ENCODE data around the gene MSI2.
"Not testable (repeated sequence)": the region's sequence is repeated elsewhere in the genome, so short reads cannot be mapped to it uniquely, and the experiment has no call there.

The MSI2 gene

GRCh38 chr17:57294101-57294500 lies 37.8 kb downstream of the MSI2 start:
- DNase-seq: peak; percentile 44

- peak; percentile 96 for DNase-seq
These were observed 38.5 kb downstream of the MSI2 start for GRCh38 chr17:57294629-57295501.

DNA sequence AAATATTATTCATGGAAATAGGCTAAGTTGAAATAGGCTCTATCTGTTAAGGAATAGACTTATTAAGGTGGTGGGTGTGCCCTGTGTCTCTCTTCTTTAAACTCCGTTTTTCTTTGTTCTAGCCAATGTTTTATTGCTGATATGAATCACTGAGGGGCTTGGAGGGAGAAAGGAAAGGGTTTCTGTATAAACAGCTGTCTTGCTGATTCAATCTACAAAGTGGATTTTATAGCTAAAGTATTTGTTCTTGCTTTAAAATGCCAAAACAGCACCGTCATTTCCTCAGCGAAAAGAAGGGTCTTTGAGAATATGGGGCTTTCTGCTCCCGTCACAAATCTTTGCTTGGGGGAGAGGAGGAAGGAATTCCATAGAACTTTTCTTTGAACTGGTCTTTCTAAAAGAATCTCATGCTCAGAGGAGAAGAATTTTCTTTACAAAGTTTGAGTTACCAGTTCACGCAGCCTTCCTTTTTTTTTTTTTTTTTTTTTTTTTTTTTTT lies 39.3 kb downstream of the MSI2 start:
- no peak for DNase-seq

DNA sequence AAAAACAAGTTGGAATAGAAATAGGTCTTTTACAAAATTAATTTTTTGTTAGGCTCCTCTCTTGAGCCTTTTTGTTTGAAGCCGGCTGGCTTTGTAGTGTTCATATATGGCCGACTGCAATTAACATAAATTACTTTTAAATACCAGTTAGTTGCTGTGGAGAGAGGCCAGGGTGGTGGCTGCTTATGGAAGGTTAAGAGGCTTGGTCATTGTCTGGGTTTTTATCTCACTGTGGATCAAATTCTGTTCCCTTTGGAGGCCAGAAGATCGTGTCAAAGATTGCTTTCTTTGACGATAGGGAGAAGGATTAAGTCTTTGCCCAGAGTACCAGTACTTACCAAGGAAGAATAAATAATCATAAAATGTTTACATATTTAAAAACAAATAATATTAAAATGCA lies 39.9 kb downstream of the MSI2 start:
- DNase-seq: no peak

GRCh38 chr17:57299176-57299575 lies 42.9 kb downstream of the MSI2 start:
- DNase-seq: no peak

DNA sequence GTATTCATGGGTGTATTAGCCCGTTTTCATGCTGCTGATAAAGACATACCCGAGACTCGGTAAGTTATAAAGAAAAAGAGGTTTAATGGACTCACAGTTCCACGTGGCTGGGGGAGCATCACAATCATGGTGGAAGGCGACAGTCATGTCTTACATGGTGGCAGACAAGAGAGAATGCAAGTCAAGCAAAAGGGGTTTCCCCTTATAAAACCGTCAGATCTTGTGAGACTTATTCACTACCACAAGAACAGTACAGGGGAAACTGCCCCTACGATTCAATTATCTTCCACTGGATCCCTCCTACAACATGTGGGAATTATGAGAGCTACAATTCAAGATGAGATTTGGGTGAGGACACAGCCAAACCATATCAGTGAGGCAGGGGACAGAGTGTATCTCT lies 44.3 kb downstream of the MSI2 start:
- not testable (repeated sequence) for DNase-seq

GRCh38 chr17:57302690-57303465 lies 46.6 kb downstream of the MSI2 start:
- no peak for DNase-seq

DNA sequence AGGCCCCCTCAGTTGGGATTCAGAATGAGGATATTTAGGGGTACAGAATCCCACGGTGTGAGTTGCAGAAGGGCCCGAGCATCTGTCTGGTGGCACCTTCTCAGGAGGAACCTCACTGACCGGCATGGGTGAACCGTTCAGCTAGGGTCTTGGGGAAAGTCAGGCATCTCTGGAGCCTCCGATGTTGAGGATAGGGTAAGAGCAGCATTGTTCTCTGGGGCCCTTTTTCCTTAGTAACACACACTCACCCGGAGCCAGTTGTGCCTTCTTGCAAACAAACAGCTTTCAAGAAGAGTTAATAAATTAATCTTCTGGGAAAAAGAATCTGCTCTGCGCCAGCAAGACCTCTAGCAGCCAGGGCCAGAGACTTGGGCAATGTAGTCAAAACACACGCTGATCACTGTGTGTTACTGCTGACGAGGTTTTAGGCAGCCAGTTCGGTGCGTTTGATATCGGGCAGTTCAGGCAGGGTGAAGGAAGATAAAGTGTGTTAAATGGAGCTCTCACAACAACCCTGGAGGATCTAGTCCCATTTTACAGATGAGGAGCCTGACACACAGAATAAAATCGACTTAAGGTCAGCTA lies 48.9 kb downstream of the MSI2 start:
- DNase-seq: no peak

DNA sequence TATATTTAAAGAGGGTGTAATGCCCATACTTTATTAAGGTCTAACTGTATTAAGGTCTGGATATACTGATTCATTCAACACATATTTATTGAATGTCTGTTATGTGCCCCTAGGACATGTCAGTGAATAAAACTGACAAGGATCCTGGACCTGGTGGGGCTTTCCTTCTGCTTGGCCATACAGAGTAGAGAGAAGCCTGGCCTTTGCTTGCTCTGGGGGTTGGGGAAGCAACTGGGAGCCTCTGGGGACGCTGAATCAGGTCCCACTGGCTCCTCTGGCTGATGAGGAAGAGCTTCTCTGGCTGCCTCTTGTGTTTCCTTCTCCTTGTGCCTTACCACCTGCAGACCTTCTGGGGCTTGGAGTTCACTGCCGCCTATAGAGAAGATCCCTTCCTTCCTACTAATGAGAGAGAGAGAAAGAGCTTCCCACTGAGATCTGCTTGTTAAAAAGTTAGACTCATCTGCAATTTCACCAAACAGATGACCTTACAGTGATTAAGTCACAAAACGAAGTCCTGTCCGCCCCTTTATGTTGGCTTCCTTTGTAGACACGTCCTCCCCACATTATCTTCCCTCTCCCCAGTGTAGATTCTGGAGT lies 49.7 kb downstream of the MSI2 start:
- no peak for DNase-seq

DNA sequence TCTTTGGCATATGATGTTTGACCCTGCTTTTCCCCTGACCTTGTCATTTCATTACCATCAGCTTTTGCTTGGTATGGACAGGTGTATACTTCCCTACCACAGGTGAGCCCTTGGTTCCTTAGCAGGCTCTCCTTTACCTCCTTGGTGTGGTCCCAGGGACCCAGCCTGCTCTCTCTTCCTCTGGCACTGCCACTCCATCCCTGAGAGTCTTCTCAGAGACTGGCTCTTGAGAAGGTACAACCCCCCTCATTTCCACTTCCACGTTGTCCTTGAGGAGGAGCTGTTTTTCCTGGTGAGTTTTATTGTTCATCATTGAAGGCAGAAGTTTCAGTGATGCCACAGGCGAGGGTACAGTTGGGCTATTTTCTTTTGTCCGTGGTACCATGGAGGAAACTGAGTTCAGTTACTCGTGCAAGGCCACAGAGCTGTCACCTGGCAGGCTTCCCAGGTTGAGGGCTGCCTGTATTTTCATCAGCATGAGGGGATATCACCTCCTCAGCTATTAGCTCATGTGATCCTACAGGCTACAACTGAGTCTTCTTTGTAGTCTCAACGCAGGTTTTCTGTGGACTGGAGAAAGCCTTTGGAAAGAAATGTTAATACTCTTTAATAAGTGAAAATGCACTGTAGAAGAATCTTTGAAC lies 52.3 kb downstream of the MSI2 start:
- no peak for DNase-seq

GRCh38 chr17:57309479-57309878 lies 53.2 kb downstream of the MSI2 start:
- peak; percentile 59 for DNase-seq

DNA sequence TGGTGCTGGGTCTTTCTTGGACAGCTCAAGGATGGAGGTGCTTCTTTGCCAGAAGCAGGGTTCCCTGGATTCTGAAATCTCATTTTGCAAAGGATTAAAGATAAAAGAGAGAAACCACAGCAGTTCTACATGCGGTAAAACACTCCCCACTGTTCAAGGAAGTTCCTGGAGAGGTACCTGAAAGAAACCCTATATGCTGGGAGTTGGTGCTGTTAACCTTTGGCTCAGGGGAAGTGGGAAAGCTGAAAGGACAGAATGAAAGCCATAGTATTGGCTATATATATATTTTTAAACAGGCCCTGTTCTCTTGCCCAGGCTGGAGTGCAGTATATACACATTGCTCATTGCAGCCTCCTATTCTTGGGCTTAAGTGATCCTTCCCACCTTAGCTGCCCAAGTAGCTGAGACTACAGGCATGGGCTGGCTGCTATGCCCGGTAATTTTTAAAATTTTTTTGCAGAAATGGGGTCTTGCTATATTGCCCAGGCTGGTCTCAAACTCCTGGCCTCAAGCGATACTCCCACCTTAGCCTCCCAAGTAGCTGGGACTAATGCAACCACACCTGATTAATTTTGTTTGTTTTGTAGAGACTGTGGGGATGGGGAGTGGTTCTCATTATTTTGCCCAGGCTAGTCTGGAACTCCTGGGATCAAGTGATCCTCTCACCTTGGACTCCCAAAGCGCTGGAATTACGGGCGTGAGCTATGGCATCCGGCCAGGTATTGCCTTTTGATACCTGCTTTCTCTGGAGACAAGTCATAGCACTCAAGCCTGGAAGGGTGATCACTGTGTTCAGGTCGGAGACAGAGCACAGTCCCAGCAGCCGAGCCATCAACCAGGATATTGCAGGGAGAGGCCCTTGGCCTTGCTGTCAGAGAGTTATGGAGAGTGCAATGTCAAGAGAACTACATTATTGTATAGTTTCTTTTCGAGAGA lies 55.2 kb downstream of the MSI2 start:
- DNase-seq: no peak

GRCh38 chr17:57312242-57312641 lies 55.9 kb downstream of the MSI2 start:
- DNase-seq: no peak

GRCh38 chr17:57313097-57313835 lies 56.9 kb downstream of the MSI2 start:
- no peak for DNase-seq

DNA sequence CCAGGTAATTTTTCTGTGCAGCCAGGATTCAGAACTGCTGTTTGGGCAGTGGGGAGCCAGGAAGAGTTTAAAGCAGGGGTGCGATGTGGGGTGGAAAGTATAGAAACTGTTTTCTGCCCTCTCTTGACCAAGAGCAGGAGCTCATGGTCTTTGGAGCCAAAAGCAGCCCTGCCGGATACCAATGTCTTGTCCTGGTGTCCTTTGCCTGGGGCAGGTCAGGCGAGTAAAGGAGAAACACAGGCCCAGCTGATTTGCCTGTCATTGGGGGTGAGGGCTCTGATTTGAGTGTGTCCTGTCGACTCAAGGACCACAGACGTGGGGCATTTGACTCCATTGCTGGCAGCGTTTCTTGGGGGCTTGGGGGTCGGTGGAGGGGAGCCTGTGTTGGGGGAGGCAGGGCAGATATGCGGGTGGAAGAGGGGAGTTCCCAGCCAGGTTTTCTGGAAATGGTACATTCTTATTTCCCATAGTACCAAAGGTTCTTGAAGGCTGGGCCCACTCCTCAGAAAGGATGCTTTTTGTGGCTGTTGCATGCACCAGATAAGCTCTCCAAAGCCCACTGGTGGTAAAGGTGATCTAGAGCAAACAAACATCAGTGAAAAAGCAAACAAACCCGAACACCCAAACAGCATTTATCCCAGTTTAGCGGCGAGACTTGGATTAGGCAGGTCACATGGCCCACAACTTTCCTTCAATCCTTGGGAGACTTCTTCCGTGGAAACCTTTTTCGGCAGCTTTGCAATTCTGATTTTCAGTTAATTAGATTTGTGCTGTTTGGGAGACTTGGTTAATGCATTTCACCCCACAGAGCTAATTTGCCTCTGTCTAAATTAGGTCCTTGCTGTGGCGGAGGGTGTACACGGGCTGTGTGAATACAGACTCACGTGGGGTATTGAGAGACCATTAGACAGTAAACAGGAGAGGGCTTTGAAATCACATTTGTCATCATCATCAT lies 59.0 kb downstream of the MSI2 start:
- no peak for DNase-seq

GRCh38 chr17:57316361-57316760 lies 60.0 kb downstream of the MSI2 start:
- DNase-seq: no peak

- DNase-seq: no peak
These were observed 60.8 kb downstream of the MSI2 start for GRCh38 chr17:57317079-57317478.

DNA sequence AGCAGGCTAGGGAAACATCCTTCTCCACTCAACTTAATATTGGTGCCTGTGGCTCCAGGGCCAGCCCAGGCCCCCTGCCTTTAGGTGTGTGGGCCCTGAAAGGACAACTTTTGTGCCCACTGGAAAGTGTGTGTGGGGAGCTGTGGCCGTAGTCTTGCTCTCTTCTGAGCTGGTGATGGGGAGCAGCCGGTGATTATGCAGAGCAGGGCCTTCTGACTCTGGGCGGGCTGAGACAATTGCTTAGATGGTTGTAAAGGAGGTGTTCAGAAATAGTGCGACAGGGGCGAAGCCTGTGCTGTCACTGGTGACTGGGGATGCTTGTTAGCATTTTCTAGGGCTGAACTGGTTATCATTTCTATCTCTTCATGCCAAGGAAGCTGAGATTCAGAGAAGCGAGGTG lies 62.6 kb downstream of the MSI2 start:
- DNase-seq: no peak

DNA sequence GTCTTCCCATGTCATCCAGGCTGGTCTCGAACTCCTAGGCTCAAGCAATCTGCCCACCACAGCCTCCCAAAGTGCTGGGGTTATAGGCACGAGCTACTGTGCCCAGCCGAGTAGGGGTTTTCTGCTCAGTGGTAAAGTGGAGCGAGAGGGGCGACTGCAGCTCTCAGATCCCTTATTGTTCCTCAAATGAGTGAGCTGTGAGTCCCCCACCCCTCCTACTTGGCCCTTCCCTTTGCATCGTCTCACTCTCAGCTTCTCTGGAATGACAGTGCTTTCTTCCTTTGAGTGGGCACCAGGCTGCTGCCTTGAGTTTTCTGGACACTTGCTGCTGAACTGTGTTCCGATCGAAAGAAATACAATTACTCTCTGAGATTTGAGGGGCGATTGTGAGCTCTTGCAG lies 63.5 kb downstream of the MSI2 start:
- no peak for DNase-seq

- DNase-seq: no peak
These were observed 67.1 kb downstream of the MSI2 start for GRCh38 chr17:57323391-57323790.
